H1 (cell line): ENCODE results near the gene ADGRV1. TPM values are rescaled to one million over a fixed set of nuclear protein-coding genes. Genes with fewer than 3 reads are reported as not detected.
A peak's percentile ranks its signal among the peaks of the same experiment; 100 is the strongest.

ENCODE experiments used
- CTCF ChIA-PET: fragments of 300-600 bp; sonication (Branson Sonifier 250); formaldehyde crosslinking; loops from one replicate; lab custom pipeline; 2021; ENCODE audit not compliant: partially characterized antibody; lab: Charles Lee
- POLR2A ChIA-PET: fragments of 300-600 bp; sonication (Branson Sonifier 250); formaldehyde crosslinking; loops from one replicate; lab custom pipeline; 2021; ENCODE audit warnings: inconsistent platforms; ENCODE audit not compliant: partially characterized antibody; lab: Charles Lee
- DNase-seq, 2 experiments: peaks; one replicate each; pipeline versions ENCODE4 v3.0.0 to v3.0.0-alpha.2; 2010 to 2022; ENCODE audit warnings: low spot score in 2 of 2, low read depth in 1 of 2, mixed read lengths in 1 of 2
- FAIRE-seq: peaks from 2 replicates; lab custom pipeline; 2011; peaks lifted over from hg19 to GRCh38; lab: Jason Lieb, UNC
- H2AFZ ChIP-seq: 2 replicates; pipeline ENCODE4 v1.8.1; 2012; ENCODE audit warnings: low read length, inconsistent platforms
- H2AK5ac ChIP-seq: 2 replicates; pipeline ENCODE4 v1.6.1; 2013; ENCODE audit warnings: low read depth, low read length
- H2BK120ac ChIP-seq: replicated peaks from 2 replicates; pipeline ENCODE3; 2013; ENCODE audit warnings: low read depth, low read length, inconsistent platforms
- H2BK12ac ChIP-seq: 2 replicates; pipeline ENCODE4 v1.6.1; 2013; ENCODE audit warnings: low read depth, low read length
- H2BK15ac ChIP-seq: 2 replicates; pipeline ENCODE4 v1.6.1; 2013; ENCODE audit warnings: low read length
- H2BK20ac ChIP-seq: 2 replicates; pipeline ENCODE4 v1.6.1; 2013; ENCODE audit warnings: low read length
- H2BK5ac ChIP-seq: 2 replicates; pipeline ENCODE4 v1.6.1; 2013; ENCODE audit warnings: low read depth, low read length
- H3K14ac ChIP-seq: 2 replicates; pipeline ENCODE4 v1.6.1; 2013; ENCODE audit warnings: inconsistent platforms; ENCODE audit not compliant: insufficient read length
- H3K18ac ChIP-seq: 2 replicates; pipeline ENCODE4 v1.6.1; 2013; ENCODE audit warnings: low read length; ENCODE audit errors: extremely low read depth
- H3K23ac ChIP-seq: 2 replicates; pipeline ENCODE4 v1.6.1; 2013; ENCODE audit warnings: inconsistent platforms; ENCODE audit not compliant: insufficient read length
- H3K23me2 ChIP-seq: 2 replicates; pipeline ENCODE4 v1.6.1; 2013; ENCODE audit warnings: low read depth, low read length
- H3K27ac ChIP-seq: 2 replicates; pipeline ENCODE4 v1.6.1; 2011; ENCODE audit warnings: low read depth, low read length, inconsistent platforms
- H3K27me3 ChIP-seq, 4 experiments: replicated peaks in 1 of 4; 1 replicate in 1 of 4; 2 replicates in 3 of 4; pipeline versions ENCODE4 v1.6.1 to v1.8.1; 2011 to 2013; ENCODE audit warnings: low read length in 3 of 4, mild to moderate bottlenecking in 3 of 4, inconsistent platforms in 2 of 4, mixed read lengths in 2 of 4, moderate library complexity in 1 of 4; ENCODE audit not compliant: control insufficient read depth in 3 of 4, insufficient read depth in 3 of 4; ENCODE audit errors: extremely low read depth in 1 of 4
- H3K36me3 ChIP-seq, 4 experiments: 2 replicates each; pipeline versions ENCODE4 v1.6.1 to v1.8.1; 2011 to 2013; ENCODE audit warnings: mild to moderate bottlenecking in 4 of 4, low read length in 3 of 4, moderate library complexity in 2 of 4, control low read depth in 1 of 4, inconsistent platforms in 1 of 4; ENCODE audit not compliant: insufficient read depth in 4 of 4, control insufficient read depth in 2 of 4
- H3K4ac ChIP-seq: replicated peaks from 2 replicates; pipeline ENCODE3; 2013; ENCODE audit warnings: low read length, low read depth, mixed read lengths, inconsistent platforms; ENCODE audit not compliant: insufficient read length
- H3K4me1 ChIP-seq, 4 experiments: replicated peaks in 1 of 4; 1 replicate in 1 of 4; 2 replicates in 3 of 4; pipeline versions ENCODE4 v1.6.1 to v1.8.1; 2011 to 2013; ENCODE audit warnings: low read length in 3 of 4, inconsistent platforms in 2 of 4, mixed read lengths in 1 of 4; ENCODE audit not compliant: insufficient read depth in 4 of 4, control insufficient read depth in 3 of 4
- H3K4me2 ChIP-seq, 2 experiments: 2 replicates each; pipeline versions ENCODE4 v1.6.1 to v1.8.1; 2011 to 2013; ENCODE audit warnings: low read depth in 2 of 2, low read length in 2 of 2, control low read depth in 1 of 2, inconsistent platforms in 1 of 2, mild to moderate bottlenecking in 1 of 2; ENCODE audit not compliant: insufficient read depth in 1 of 2
- H3K4me3 ChIP-seq, 4 experiments: fragments of 200-600, 300-600 bp in 1 of 4; sonication (generic), shearing (Covaris generic), sonication (Bioruptor Twin) in 1 of 4; 2 replicates each; pipeline versions ENCODE4 v1.5.1 to v1.8.1; 2011 to 2016; ENCODE audit warnings: low read length in 4 of 4, low read depth in 3 of 4, control low read depth in 2 of 4, inconsistent platforms in 2 of 4, mild to moderate bottlenecking in 2 of 4, mixed read lengths in 1 of 4, moderate library complexity in 1 of 4; ENCODE audit not compliant: insufficient read depth in 2 of 4; ENCODE audit errors: extremely low read depth in 1 of 4
- H3K56ac ChIP-seq: replicated peaks from 2 replicates; pipeline ENCODE3; 2013; ENCODE audit warnings: low read depth, mild to moderate bottlenecking, mixed read lengths, low read length, inconsistent platforms; ENCODE audit not compliant: insufficient read length
- H3K79me1 ChIP-seq: 2 replicates; pipeline ENCODE4 v1.6.1; 2013; ENCODE audit warnings: low read depth, low read length, control low read depth
- H3K79me2 ChIP-seq, 2 experiments: 2 replicates each; pipeline versions ENCODE4 v1.6.1 to v1.8.1; 2012 to 2013; ENCODE audit warnings: low read length in 2 of 2, mild to moderate bottlenecking in 2 of 2, inconsistent platforms in 1 of 2; ENCODE audit not compliant: insufficient read depth in 2 of 2, control insufficient read depth in 1 of 2
- H3K9ac ChIP-seq, 4 experiments: replicated peaks in 1 of 4; 1 replicate in 1 of 4; 2 replicates in 3 of 4; pipeline versions ENCODE4 v1.6.1 to v1.8.1; 2011 to 2013; ENCODE audit warnings: low read depth in 3 of 4, low read length in 3 of 4, control low read depth in 2 of 4, mild to moderate bottlenecking in 2 of 4, moderate library complexity in 2 of 4, inconsistent platforms in 1 of 4; ENCODE audit errors: extremely low read depth in 1 of 4
- H3K9me3 ChIP-seq, 2 experiments: 2 replicates each; pipeline versions ENCODE4 v1.6.1 to v1.8.1; 2012 to 2013; ENCODE audit warnings: mild to moderate bottlenecking in 2 of 2, moderate library complexity in 2 of 2, control low read depth in 1 of 2, inconsistent platforms in 1 of 2, low read depth in 1 of 2, low read length in 1 of 2, mixed read lengths in 1 of 2; ENCODE audit not compliant: insufficient read depth in 2 of 2
- H4K20me1 ChIP-seq, 2 experiments: replicated peaks in 1 of 2; 2 replicates each; pipeline versions ENCODE3 to v1.8.1; 2011 to 2013; ENCODE audit warnings: inconsistent platforms in 2 of 2, low read length in 2 of 2, mild to moderate bottlenecking in 1 of 2; ENCODE audit not compliant: insufficient read depth in 2 of 2, control insufficient read depth in 1 of 2
- H4K5ac ChIP-seq: 2 replicates; pipeline ENCODE4 v1.6.1; 2013; ENCODE audit warnings: low read length, low read depth, mixed read lengths, inconsistent platforms; ENCODE audit not compliant: insufficient read length
- H4K8ac ChIP-seq: 2 replicates; pipeline ENCODE4 v1.8.0; 2013; ENCODE audit warnings: mild to moderate bottlenecking, moderate library complexity, low read length, inconsistent platforms; ENCODE audit not compliant: insufficient read depth; ENCODE audit errors: extremely low read depth
- H4K91ac ChIP-seq: replicated peaks from 2 replicates; pipeline ENCODE3; 2013; ENCODE audit warnings: low read length, mixed read lengths, inconsistent platforms; ENCODE audit not compliant: insufficient read length
- BRCA1 ChIP-seq: IDR thresholded peaks from 2 replicates; pipeline ENCODE4 v1.6.1; 2012; ENCODE audit warnings: low read depth, low read length, improper control_type of control experiment
- RAD21 ChIP-seq, 2 experiments: IDR thresholded peaks in 1 of 2; conservative IDR thresholded peaks in 1 of 2; 2 replicates each; pipeline ENCODE4 v1.6.1; 2011; ENCODE audit warnings: low read depth in 2 of 2, low read length in 2 of 2, improper control_type of control experiment in 1 of 2, inconsistent platforms in 1 of 2, mild to moderate bottlenecking in 1 of 2, moderate library complexity in 1 of 2
- RNF2 ChIP-seq: fragments of 200-900, 300-1000 bp; sonication (generic); IDR thresholded peaks from 2 replicates; pipeline ENCODE4 v1.7.1; 2016; ENCODE audit warnings: borderline replicate concordance, low read depth, mild to moderate bottlenecking, antibody characterized with exemption, low read length; ENCODE audit not compliant: poor library complexity, severe bottlenecking; ENCODE audit errors: missing control alignments
- TEAD4 ChIP-seq: IDR thresholded peaks from 2 replicates; pipeline ENCODE4 v1.6.1; 2012; ENCODE audit warnings: low read depth, low read length, inconsistent platforms, mixed read lengths
- WGBS, 2 experiments: shearing (Covaris generic) in 1 of 2; methylation state at CpG; one replicate each; pipeline versions ENCODE4 v1.1.6 to v1.1.7; 2013 to 2015; ENCODE audit warnings: low lambda C conversion rate in 2 of 2, mixed read lengths in 2 of 2, inconsistent platforms in 1 of 2, low coverage in 1 of 2, missing lambda C conversion rate in 1 of 2; ENCODE audit not compliant: insufficient replicate concordance in 2 of 2, insufficient coverage in 1 of 2, insufficient read length in 1 of 2; ENCODE audit errors: extremely low coverage in 1 of 2, missing lambda C conversion rate in 1 of 2; 5-methylcytosine and 5-hydroxymethylcytosine counted together
- polyA plus RNA-seq, 7 experiments: library from polyadenylated mRNA; depleted of rRNA in 3 of 7; stranded (reverse) in 5 of 7; unstranded in 2 of 7; fragments of >200 nt in 5 of 7; fragments of 200-250 nt in 2 of 7; gene quantifications; 1 replicate in 5 of 7; 2 replicates in 1 of 7; 4 replicates in 1 of 7; pipeline versions ENCODE4 v1.2.1 to v1.2.3, GENCODE V29; 2011 to 2013; ENCODE audit warnings: missing spikeins in 2 of 7, mixed read lengths in 2 of 7
- total RNA-seq: library from RNA; stranded (reverse); fragmentation: NEBNext Ultra II Directional; extraction: Animal tissue kit (Norgen Biotek cat#: 25700); gene quantifications from 2 replicates; pipeline ENCODE4 v1.2.1, GENCODE V29; 2021
- TF ChIP-seq, protein P1 (sequence below): IDR thresholded peaks from 2 replicates; pipeline ENCODE4 v1.6.1; 2012; ENCODE audit warnings: inconsistent platforms

ADGRV1 gene
- total and polyA plus RNA-seq, 2 of the 8 experiments (the other 6 are each of a cell fraction or from before 2014, with no cell fraction given): 53.1 to 62.2 TPM

DNA sequence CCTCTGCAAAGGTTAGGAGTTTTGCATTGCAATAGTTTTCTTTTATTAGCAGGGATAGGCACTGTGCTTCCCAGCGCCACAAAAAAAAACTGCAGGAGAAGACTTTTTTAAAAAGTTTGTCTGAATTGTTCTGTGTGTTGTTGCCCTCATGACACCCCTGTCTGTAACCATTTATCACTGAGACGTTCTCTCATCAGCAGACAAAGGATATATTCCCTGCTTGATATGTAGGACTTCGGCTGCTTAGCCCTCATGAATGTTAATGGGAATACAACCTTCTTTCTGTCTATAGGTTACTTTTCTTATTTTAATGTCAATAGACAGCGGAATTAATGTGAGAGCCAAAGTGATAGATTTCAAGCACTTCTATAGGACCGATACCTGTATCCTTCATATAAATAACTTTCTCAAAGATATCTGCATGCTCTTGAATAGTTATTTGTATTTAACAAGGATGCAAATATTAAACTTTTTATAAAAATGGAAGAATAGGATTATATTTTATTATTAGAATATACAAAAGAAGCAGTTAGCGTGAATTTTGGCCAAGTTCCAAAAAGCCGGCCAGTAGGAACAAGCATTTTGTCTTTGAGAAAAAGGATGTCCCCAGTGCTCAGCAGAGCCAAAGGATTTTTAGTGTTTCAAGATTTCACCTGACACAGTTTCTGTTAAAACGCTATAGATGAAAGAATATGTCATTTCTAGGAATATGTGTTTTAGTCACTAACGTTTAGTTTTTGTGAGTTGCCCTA is 27.7 kb upstream of the ADGRV1 start:
- H3K23ac ChIP-seq: no peak overlapping the region
- no peak overlapping the region for H2AFZ ChIP-seq
- DNase-seq: no peak
- no peaks in the 10 kb centered on the region for H3K27me3 ChIP-seq
- H3K79me1 ChIP-seq: peaks cover 4% of the 10 kb centered on the region
- no peak overlapping the region for H4K5ac ChIP-seq
- H2BK120ac ChIP-seq: no peak overlapping the region
- H2BK12ac ChIP-seq: no peak overlapping the region
- H3K14ac ChIP-seq: no peak overlapping the region
- H3K4me2 ChIP-seq: peak overlapping the region; percentile 97 to 100; a peak in 2 of 4 replicates
- H3K18ac ChIP-seq: no peak overlapping the region
- WGBS, 2 experiments: 83% methylated on average over 9 of the region's 9 CpGs; no CpG with 5 or more reads in 1 of the 2 experiments
- H3K36me3 ChIP-seq: no peaks in the 10 kb centered on the region
- no peak overlapping the region for H4K91ac ChIP-seq
- H2BK5ac ChIP-seq: no peak overlapping the region
- H3K9me3 ChIP-seq: no peaks in the 10 kb centered on the region
- H3K27ac ChIP-seq: no peak overlapping the region
- H3K9ac ChIP-seq: no peak overlapping the region
- no peak overlapping the region for H3K4ac ChIP-seq
- H2AK5ac ChIP-seq: no peak overlapping the region
- ChIA-PET POLR2A (interaction anchor here (0.9 to 1.6 kb wide), 2 partner anchors 12 to 121 kb away, joined by 4 read pairs; partner anchors contain the start of gene CETN3), CTCF (interaction anchor here (0.9 to 3.7 kb wide), 23 partner anchors 10 to 194 kb away, joined by 3 to 10 read pairs (median 5); partner anchors contain the start of gene CETN3)
- peaks cover 0 to 8% (median 0%) of the 10 kb centered on the region in 4 experiments; a peak in 3 of 7 replicates for H3K4me1 ChIP-seq
- TF ChIP-seq BRCA1 (no peak), RNF2 (no peak), TEAD4 (no peak), RAD21 (IDR thresholded peaks at IDR 0.05 in 1 of 2, conservative IDR thresholded peaks at IDR 0.05 in 1 of 2; ENCODE audit: low read depth in 2 of 2, low read length in 2 of 2) (no peak)
- TF ChIP-seq, protein P1, sequence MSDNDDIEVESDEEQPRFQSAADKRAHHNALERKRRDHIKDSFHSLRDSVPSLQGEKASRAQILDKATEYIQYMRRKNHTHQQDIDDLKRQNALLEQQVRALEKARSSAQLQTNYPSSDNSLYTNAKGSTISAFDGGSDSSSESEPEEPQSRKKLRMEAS: no peak
- H3K4me3 ChIP-seq: peak overlapping the region in 1 of 4 experiments; percentile 93; a peak in 3 of 8 replicates
- no peak overlapping the region for H2BK20ac ChIP-seq
- H2BK15ac ChIP-seq: no peak overlapping the region
- no peak for FAIRE-seq
- H3K56ac ChIP-seq: no peak overlapping the region
- H3K23me2 ChIP-seq: peaks cover 8% of the 10 kb centered on the region; the same call in 1 of the 2 replicates
- H3K79me2 ChIP-seq: peaks cover 0 to 30% of the 10 kb centered on the region in 2 experiments; a peak in 2 of 4 replicates
- H4K20me1 ChIP-seq: no peaks in the 10 kb centered on the region
- H4K8ac ChIP-seq: no peak overlapping the region
